ENCODE measurements around the gene MSH4.

DNA sequence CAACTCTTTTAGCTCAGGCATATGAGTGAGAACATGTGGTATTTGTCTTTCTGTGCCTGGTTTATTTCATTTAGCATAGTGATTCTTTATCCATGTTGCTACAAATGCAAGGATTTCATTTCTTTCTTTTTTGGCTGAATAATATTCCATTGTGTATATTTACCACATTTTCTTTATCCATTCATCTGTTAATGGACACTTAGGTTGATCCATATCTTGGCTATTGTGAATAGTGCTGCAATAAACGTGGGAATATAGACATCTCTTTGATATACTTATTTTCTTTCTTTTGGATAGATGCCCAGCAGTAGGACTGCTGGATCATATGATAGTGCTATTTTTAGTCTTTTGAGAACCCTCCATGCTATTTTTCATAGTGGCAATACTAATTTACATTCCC lies 104.7 kb downstream of the MSH4 start:
- TF ChIP-seq, protein P1, sequence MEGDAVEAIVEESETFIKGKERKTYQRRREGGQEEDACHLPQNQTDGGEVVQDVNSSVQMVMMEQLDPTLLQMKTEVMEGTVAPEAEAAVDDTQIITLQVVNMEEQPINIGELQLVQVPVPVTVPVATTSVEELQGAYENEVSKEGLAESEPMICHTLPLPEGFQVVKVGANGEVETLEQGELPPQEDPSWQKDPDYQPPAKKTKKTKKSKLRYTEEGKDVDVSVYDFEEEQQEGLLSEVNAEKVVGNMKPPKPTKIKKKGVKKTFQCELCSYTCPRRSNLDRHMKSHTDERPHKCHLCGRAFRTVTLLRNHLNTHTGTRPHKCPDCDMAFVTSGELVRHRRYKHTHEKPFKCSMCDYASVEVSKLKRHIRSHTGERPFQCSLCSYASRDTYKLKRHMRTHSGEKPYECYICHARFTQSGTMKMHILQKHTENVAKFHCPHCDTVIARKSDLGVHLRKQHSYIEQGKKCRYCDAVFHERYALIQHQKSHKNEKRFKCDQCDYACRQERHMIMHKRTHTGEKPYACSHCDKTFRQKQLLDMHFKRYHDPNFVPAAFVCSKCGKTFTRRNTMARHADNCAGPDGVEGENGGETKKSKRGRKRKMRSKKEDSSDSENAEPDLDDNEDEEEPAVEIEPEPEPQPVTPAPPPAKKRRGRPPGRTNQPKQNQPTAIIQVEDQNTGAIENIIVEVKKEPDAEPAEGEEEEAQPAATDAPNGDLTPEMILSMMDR (IDR thresholded peaks at IDR 0.05; ENCODE audit: low read depth, low read length, poor library complexity, severe bottlenecking), result no peak
- TF ChIP-seq EZH2phosphoT487 (IDR thresholded peaks at IDR 0.05; ENCODE audit: borderline replicate concordance, low read length), result no peak

Data from DOHH2 (cell line).